Keratinocyte (primary cell): Measurements from ENCODE around the gene ALPI. TPM values are rescaled to one million over a fixed set of nuclear protein-coding genes. Genes with fewer than 3 reads are reported as not detected.
"Not testable (repeated sequence)": the region's sequence is repeated elsewhere in the genome, so short reads cannot be mapped to it uniquely, and the experiment has no call there.

ENCODE experiments used
- DNase-seq: peaks from one replicate; pipeline ENCODE4 v3.0.0-alpha.2; 2011; ENCODE audit warnings: low read depth, missing footprints, low spot score
- FAIRE-seq: peaks from 2 replicates; lab custom pipeline; 2011; peaks lifted over from hg19 to GRCh38; lab: Jason Lieb, UNC
- H2AFZ ChIP-seq: 2 replicates; pipeline ENCODE4 v1.6.0; 2012; ENCODE audit warnings: low read length, control low read depth, inconsistent platforms; ENCODE audit not compliant: control insufficient read depth
- H3K27ac ChIP-seq: 2 replicates; pipeline ENCODE4 v1.5.1; 2011; ENCODE audit warnings: low read length; ENCODE audit not compliant: control insufficient read depth, insufficient read depth
- H3K27me3 ChIP-seq: 3 replicates; pipeline ENCODE4 v1.6.0; 2011; ENCODE audit warnings: low read length; ENCODE audit not compliant: control insufficient read depth, insufficient read depth; ENCODE audit errors: extremely low read depth
- H3K36me3 ChIP-seq, 2 experiments: 2 replicates in 1 of 2; 3 replicates in 1 of 2; pipeline ENCODE4 v1.5.1; 2011; ENCODE audit warnings: low read length in 2 of 2, mild to moderate bottlenecking in 1 of 2; ENCODE audit not compliant: control insufficient read depth in 2 of 2, insufficient read depth in 2 of 2; ENCODE audit errors: extremely low read depth in 1 of 2
- H3K4me1 ChIP-seq: 3 replicates; pipeline ENCODE4 v1.5.1; 2011; ENCODE audit warnings: low read length; ENCODE audit not compliant: control insufficient read depth, insufficient read depth; ENCODE audit errors: extremely low read depth
- H3K4me2 ChIP-seq: 3 replicates; pipeline ENCODE4 v1.6.0; 2011; ENCODE audit warnings: low read depth, low read length; ENCODE audit not compliant: control insufficient read depth, insufficient read depth; ENCODE audit errors: extremely low read depth
- H3K4me3 ChIP-seq, 3 experiments: fragments of 200-600 bp in 1 of 3; sonication (generic) in 1 of 3; 2 replicates in 2 of 3; 3 replicates in 1 of 3; pipeline ENCODE4 v1.5.1; 2011 to 2016; ENCODE audit warnings: low read length in 3 of 3, mild to moderate bottlenecking in 3 of 3, control low read depth in 2 of 3, inconsistent platforms in 1 of 3, low read depth in 1 of 3, mixed read lengths in 1 of 3, mixed run types in 1 of 3, moderate library complexity in 1 of 3; ENCODE audit not compliant: control insufficient read depth in 2 of 3, insufficient read depth in 2 of 3; ENCODE audit errors: extremely low read depth in 1 of 3
- H3K79me2 ChIP-seq: 2 replicates; pipeline ENCODE4 v1.6.0; 2012; ENCODE audit warnings: low read length; ENCODE audit not compliant: control insufficient read depth, insufficient read depth
- H3K9ac ChIP-seq: 3 replicates; pipeline ENCODE4 v1.6.0; 2011; ENCODE audit warnings: low read length; ENCODE audit not compliant: control insufficient read depth, insufficient read depth; ENCODE audit errors: extremely low read depth
- H3K9me1 ChIP-seq: 3 replicates; pipeline ENCODE4 v1.6.0; 2011; ENCODE audit warnings: low read length; ENCODE audit not compliant: control insufficient read depth, insufficient read depth; ENCODE audit errors: extremely low read depth
- H3K9me3 ChIP-seq: 2 replicates; pipeline ENCODE4 v1.5.1; 2012; ENCODE audit warnings: low read depth, low read length; ENCODE audit not compliant: control insufficient read depth
- H4K20me1 ChIP-seq: 3 replicates; pipeline ENCODE4 v1.6.0; 2011; ENCODE audit warnings: low read length; ENCODE audit not compliant: control insufficient read depth, insufficient read depth; ENCODE audit errors: extremely low read depth
- EZH2 ChIP-seq: IDR thresholded peaks from one replicate; pipeline ENCODE4 v1.6.1; 2012; ENCODE audit warnings: inconsistent platforms, mild to moderate bottlenecking, low read length, moderate library complexity
- dilution Hi-C: fragments of 300-500 bp; cut with MboI; formaldehyde crosslinking; loops from one replicate; pipeline ENCODE4 v1.7.0; 2020; ENCODE audit warnings: low sequenced_read_pairs; ENCODE audit not compliant: extremely low pct_ligation_motif_present
- polyA plus RNA-seq, 5 experiments: library from polyadenylated mRNA; depleted of rRNA in 3 of 5; stranded (reverse) in 3 of 5; stranded (forward) in 1 of 5; unstranded in 1 of 5; fragments of >200 nt; gene quantifications; 1 replicate in 1 of 5; 2 replicates in 3 of 5; 3 replicates in 1 of 5; pipeline versions ENCODE4 v1.2.1 to v1.2.3, GENCODE V29; 2011 to 2012; ENCODE audit warnings: missing spikeins in 2 of 5, low read depth in 1 of 5, low replicate concordance in 1 of 5
- TF ChIP-seq, protein P1 (sequence below), 3 experiments: IDR thresholded peaks in 1 of 3; conservative IDR thresholded peaks in 1 of 3; optimal IDR thresholded peaks in 1 of 3; 2 replicates in 2 of 3; 3 replicates in 1 of 3; pipeline versions ENCODE3 to v1.5.1; 2011; ENCODE audit warnings: low read length in 3 of 3, mild to moderate bottlenecking in 3 of 3, moderate library complexity in 2 of 3, control low read depth in 1 of 3, inconsistent platforms in 1 of 3; ENCODE audit not compliant: insufficient read depth in 2 of 3; ENCODE audit errors: extremely low read depth in 1 of 3

The ALPI gene
- polyA plus RNA-seq, 1 donor (not counting 4 experiments of a cell fraction or from before 2014, with no cell fraction given): not detected

GRCh38 chr2:232443669-232444408, 12.1 kb upstream of the ALPI start:
- H3K36me3 ChIP-seq, H4K20me1 ChIP-seq, H3K4me2 ChIP-seq, H3K4me1 ChIP-seq, H3K79me2 ChIP-seq, H3K9ac ChIP-seq, H3K27me3 ChIP-seq, DNase-seq, H3K4me3 ChIP-seq, H3K9me1 ChIP-seq, H3K9me3 ChIP-seq, FAIRE-seq, H3K27ac ChIP-seq: not testable (repeated sequence)
- dilution Hi-C loops: loop anchor here (25.0 kb wide), 1 partner anchor 557 kb away; no protein-coding TSS in a partner anchor
- peak overlapping the region; percentile 43 for H2AFZ ChIP-seq

DNA sequence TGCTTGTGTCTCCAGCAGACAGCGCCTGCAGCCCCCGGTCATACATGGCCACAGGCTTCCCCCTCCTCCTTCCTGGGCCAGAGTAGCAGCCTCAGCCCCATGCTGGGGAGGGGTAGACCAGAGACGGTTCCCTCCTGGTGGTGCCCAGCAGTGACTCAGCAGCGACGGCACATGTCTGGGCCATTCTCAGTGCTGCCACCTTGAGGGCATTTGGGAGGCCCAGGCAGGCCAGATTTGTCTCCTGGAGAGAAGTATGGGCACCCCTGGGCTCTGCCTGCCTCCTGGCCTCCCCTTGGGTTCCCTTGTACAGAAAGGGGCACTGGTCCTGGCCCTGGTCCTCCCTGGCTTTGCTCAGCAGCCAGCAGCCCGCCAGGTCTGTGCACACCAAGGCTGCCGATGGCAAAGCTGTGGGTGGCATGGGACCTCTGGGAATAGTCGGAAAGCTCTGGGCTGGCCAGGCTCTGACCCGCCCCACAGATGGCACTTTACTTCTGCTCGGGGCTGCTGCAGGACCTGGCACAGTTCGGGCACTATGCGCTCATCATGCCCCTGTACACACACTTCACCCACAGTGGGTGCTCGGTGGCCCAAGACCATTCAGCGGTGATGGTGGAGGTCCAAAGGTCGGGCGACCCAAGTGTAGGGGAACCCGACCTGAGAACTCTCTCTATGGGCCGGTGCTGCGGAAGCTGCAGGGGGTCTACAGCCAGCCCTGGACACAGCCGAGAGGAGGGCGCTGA, 11.4 kb upstream of the ALPI start:
- Histone ChIP-seq H3K4me2 (no peak overlapping the region), H3K4me3 (no peak overlapping the region), H3K27me3 (no peaks in the 10 kb centered on the region), H3K9ac (no peak overlapping the region), H3K27ac (no peak overlapping the region), H3K4me1 (no peaks in the 10 kb centered on the region), H4K20me1 (no peaks in the 10 kb centered on the region), H3K79me2 (no peaks in the 10 kb centered on the region), H2AFZ (peak overlapping the region; percentile 43), H3K9me1 (no peaks in the 10 kb centered on the region), H3K36me3 (no peaks in the 10 kb centered on the region), H3K9me3 (no peaks in the 10 kb centered on the region)
- TF ChIP-seq EZH2: no peak
- TF ChIP-seq, protein P1, sequence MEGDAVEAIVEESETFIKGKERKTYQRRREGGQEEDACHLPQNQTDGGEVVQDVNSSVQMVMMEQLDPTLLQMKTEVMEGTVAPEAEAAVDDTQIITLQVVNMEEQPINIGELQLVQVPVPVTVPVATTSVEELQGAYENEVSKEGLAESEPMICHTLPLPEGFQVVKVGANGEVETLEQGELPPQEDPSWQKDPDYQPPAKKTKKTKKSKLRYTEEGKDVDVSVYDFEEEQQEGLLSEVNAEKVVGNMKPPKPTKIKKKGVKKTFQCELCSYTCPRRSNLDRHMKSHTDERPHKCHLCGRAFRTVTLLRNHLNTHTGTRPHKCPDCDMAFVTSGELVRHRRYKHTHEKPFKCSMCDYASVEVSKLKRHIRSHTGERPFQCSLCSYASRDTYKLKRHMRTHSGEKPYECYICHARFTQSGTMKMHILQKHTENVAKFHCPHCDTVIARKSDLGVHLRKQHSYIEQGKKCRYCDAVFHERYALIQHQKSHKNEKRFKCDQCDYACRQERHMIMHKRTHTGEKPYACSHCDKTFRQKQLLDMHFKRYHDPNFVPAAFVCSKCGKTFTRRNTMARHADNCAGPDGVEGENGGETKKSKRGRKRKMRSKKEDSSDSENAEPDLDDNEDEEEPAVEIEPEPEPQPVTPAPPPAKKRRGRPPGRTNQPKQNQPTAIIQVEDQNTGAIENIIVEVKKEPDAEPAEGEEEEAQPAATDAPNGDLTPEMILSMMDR (optimal IDR thresholded peaks at IDR 0.05 in 1 of 3, IDR thresholded peaks at IDR 0.05 in 1 of 3, conservative IDR thresholded peaks at IDR 0.05 in 1 of 3; ENCODE audit: extremely low read depth in 1 of 3, insufficient read depth in 2 of 3, low read length in 3 of 3): peak; percentile 79 to 97 (median 85)
- dilution Hi-C loops: loop anchor here (25.0 kb wide), 1 partner anchor 557 kb away; no protein-coding TSS in a partner anchor
- DNase-seq (peak; percentile 26), FAIRE-seq (peak; percentile 86)

GRCh38 chr2:232445149-232445885, 10.6 kb upstream of the ALPI start:
- H3K9ac ChIP-seq, H3K9me3 ChIP-seq, H3K4me2 ChIP-seq, H3K4me1 ChIP-seq, H3K4me3 ChIP-seq, H3K36me3 ChIP-seq, FAIRE-seq, H4K20me1 ChIP-seq, H3K27ac ChIP-seq, H2AFZ ChIP-seq, DNase-seq, H3K9me1 ChIP-seq, H3K79me2 ChIP-seq, H3K27me3 ChIP-seq: not testable (repeated sequence)
- dilution Hi-C loops: loop anchor here (25.0 kb wide), 1 partner anchor 558 kb away; no protein-coding TSS in a partner anchor

- not testable (repeated sequence) for H4K20me1 ChIP-seq, H3K9ac ChIP-seq, H3K4me2 ChIP-seq, H3K9me1 ChIP-seq, H3K79me2 ChIP-seq, H3K36me3 ChIP-seq, H3K27me3 ChIP-seq, FAIRE-seq, H2AFZ ChIP-seq, H3K9me3 ChIP-seq, H3K4me3 ChIP-seq, H3K27ac ChIP-seq, H3K4me1 ChIP-seq, DNase-seq
- dilution Hi-C loops: loop anchor here (25.0 kb wide), 1 partner anchor 559 kb away; no protein-coding TSS in a partner anchor
These were observed 9.6 kb upstream of the ALPI start for GRCh38 chr2:232446266-232446777.
